ENCODE results near the gene METTL9.
"Not testable (repeated sequence)": the region's sequence is repeated elsewhere in the genome, so short reads cannot be mapped to it uniquely, and the experiment has no call there.

METTL9 gene

GRCh38 chr16:21667575-21667974, 68.2 kb downstream of the METTL9 start:
- no peak for DNase-seq

- no peak for DNase-seq
These were observed 74.1 kb downstream of the METTL9 start for GRCh38 chr16:21673469-21673868.

DNA sequence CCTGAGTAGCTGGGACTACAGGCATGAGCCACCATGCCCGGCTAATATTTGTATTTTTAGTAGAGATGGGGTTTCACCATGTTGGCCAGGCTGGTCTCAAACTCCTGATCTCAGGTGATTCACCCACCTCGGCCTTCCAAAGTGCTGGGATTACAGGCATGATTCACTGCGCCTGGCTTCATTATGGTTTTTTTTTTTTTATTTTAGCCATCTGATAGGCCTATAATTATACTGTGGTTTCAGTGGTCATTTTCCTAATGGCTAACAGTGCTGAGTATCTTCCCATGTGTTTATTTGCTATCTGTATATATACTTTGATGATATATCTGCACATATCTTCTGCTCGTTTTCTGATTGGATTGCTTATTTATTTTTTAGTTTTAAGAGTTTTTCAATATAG, 75.1 kb downstream of the METTL9 start:
- DNase-seq: not testable (repeated sequence)

GRCh38 chr16:21680714-21681113, 81.3 kb downstream of the METTL9 start:
- not testable (repeated sequence) for DNase-seq

DNA sequence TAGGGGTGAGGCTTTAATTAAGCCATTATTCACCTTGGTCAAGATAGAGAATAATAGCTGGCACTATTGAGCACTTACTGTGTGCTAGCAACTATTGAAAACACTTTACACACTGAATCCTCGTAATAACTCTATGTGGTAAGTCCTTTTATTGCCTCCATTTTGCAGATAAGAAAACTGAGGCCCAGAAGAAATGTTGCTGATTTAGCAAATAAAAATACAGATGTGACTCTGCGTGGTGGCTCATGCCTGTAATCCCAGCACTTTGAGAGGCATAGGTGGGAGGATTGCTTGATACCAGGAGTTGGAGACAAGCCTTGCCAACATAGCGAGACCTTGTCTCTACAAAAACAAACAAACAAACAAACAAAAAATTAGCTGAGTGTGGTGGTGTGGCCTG, 83.8 kb downstream of the METTL9 start:
- no peak for DNase-seq

DNA sequence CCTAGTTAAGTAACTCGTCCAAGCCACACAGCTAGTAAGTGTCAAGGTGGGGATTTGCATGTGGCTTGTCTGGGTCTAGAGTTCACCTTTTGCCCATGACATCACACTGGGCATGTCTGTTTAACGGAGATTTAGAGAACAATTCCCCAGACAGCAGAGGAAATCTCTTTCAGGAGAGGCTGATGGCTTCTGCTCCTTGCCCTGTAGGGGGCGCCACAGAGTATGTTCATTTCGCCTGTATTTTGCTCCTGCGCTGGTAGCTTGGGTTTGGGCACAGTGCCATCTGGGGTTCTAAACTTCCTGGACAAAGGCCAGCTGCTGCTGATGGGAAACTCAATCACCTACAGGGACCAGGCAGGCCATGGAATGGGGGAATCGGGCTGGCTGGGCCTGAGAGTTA, 84.8 kb downstream of the METTL9 start:
- no peak for DNase-seq

- DNase-seq: no peak
These were observed 85.7 kb downstream of the METTL9 start for GRCh38 chr16:21685034-21685455.

DNA sequence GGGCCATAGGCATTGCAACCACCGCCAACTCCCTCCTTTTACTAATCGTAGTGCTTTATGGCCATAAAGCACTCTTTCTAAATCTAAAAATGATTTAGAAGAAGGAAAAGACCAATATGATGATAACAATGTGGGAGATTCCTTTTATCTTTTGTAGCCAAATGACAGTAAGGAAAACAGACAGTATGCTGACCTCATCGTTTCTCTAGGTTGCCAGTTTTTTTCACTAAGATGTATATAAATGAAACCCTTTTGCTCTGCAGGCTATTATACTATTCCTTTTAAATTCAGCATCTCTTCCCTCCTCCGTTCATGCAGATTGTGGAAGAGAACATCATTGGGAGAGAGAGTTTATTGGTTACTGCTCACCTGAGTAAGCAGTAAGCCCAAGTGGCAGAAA, 89.7 kb downstream of the METTL9 start:
- no peak for DNase-seq

- DNase-seq: not testable (repeated sequence)
These were observed 91.6 kb downstream of the METTL9 start for GRCh38 chr16:21690967-21691366.

GRCh38 chr16:21694609-21695008, 95.2 kb downstream of the METTL9 start:
- DNase-seq: no peak

- DNase-seq: no peak
These were observed 97.7 kb downstream of the METTL9 start for GRCh38 chr16:21697032-21697431.

DNA sequence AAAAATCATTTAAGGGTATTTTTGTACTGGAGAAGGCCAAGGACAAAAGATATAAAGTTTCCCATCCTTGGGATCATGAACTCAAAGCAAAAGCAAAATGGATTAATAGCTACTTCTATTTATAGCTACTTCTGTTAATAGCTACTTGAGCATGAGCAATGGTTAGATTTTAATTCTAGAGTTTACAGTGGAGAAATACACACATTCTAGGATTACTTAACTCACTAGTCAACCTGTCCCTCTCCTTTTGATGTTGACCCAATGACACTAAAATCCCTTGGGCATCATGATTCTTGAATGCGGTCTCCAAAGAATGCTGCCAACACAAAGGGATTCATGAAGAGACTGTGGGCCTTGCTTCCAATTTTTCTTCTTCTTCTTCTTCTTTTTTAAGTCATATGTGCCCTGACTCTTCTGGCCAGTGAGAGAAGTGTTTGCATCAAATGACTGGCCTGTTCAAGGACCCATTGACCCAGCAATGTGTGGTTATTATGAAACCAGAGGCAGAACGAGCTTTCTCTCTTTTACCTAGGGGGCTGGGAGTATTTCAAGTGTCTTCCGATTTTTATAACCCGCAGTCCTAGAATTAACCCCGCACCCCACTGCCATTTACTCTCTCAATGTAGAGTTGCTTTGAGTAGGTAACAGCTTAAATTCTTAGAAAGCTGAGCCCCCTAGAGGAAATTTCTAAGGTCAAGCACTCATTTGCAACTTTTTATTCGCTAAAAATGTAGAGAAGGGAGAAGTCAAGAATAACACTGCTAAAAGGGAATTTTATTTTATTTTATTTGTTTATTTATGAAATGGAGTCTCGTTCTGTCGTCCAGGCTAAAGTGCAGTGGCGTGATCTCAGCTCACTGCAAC, 99.0 kb downstream of the METTL9 start:
- peak; percentile 50 for DNase-seq

DNA sequence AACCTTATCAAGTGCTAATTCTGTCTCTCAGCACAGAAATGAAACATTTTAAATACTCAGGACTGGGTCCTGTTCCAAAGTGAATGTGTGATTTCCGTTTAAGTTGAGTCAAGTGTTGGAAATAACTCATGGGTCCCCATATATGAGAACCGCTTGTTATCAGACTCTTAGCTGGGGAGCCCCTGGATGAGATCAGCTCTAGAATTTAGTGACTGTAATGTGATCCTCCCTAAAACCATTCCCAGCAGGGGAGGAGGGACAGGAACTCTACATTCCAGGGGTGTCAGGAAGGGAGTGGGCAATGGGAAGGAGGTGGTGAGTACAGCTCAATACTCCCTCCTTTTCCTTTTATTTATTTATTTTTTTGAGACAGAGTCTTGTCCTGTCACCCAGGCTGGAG, 101.9 kb downstream of the METTL9 start:
- no peak for DNase-seq

DNA sequence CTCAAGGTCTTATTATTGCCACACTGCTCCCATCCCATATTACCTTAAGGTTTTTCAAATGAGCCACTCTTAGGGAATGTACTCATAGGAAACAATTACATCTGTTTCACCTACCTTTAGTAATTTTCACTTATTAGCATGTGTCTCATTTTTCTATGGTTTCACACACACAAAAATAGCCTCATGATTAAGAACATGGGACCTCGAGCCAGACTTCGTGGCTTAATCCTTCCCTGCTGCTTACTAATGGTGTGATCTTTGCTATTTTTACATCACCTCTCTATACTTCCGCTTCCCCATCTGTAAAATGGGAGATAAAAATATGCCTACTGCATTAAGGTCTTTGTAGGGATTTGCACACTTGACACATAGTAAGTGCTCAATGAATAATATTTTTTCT, 102.9 kb downstream of the METTL9 start:
- no peak for DNase-seq

DNA sequence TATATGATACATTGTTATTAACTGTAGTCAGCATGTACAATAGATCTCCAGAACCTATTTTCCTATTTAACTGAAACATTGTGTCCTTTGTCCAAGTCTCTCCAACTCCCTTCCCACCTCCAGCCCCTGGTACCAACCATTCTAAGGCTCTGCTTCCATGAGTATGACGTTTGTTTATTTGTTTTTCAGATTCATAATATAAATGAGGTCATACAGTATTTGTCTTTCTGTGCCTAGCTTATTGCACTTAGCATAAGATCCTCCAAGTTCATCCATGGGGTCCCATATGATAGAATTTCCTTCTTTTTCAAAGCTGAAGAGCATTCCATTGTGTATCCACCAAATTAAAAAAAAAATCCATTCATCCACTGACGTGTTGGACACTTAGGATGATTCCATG, 103.8 kb downstream of the METTL9 start:
- DNase-seq: no peak

GRCh38 chr16:21703589-21704174, 104.3 kb downstream of the METTL9 start:
- no peak for DNase-seq

- no peak for DNase-seq
These were observed 104.9 kb downstream of the METTL9 start for GRCh38 chr16:21704266-21704665.

DNA sequence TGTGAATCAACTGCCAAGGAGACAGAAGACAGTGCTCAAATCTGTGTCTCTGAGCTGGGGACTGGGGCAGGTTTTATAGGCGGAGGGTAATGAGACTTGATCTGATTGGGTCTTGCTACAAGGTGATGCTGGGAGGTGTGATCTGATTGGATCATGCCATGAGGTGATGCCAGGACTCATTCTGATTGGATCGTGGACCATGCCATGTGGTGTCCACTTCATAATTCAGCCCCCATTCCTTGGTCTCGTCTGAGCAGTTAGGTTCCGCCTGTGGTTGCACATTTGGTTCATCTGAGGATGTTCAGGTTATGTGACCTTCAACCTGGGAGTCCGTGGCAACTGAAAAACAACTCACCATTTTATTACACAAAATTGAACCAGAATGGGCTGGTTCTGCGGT, 105.4 kb downstream of the METTL9 start:
- DNase-seq: no peak

Data from NCI-H2227 treated with DMSO at 0.1 percent for 48 hours (cell line).